GM12874 (cell line): ENCODE measurements around the gene TMEM131.

ENCODE experiments used
- TF ChIP-seq, protein P1 (sequence below): IDR thresholded peaks from 2 replicates; pipeline ENCODE4 v1.5.1; 2011; ENCODE audit warnings: low read depth, mild to moderate bottlenecking, control low read depth, low read length, moderate library complexity; ENCODE audit not compliant: insufficient read depth

The TMEM131 gene

DNA sequence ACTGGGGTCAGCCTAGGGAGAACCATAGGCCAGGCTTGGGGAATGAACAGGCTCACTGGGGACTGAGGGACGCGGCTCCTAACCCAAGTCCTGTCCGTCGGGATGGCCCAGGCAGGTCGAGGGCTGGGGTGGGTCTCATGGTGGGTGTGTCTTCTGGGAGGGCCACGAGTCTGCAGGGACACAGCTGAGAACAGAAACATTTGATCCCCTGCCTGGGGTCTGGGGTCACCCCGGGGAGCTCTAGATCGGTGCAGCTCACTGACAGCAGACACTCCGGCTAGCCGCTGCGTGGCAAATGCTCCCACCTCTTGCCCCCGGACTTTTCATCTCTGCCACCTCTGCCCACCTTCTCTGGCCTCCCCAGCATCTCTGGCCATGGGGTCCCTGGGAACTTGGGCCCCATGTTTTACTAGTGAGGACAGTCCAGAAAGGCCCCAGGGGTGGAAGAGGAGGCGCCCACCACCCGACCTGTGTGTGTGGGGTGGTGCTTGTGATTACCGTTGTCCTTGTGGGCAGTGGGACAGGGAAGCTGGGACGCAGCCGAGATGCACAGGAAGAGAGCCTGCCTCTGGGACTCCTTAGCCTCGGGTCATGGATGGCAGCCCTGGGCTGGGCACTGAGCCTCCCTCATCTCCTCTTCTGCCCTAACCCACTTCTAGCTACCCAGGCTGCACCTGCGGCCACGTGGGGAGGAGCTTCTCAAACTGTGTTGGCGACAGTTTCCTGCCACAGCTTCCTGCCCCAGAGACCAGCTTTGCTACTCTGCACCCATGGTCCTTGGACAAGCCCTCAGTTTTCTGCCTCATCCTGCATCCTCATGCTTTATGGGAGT lies 277.5 kb downstream of the TMEM131 start:
- TF ChIP-seq, protein P1, sequence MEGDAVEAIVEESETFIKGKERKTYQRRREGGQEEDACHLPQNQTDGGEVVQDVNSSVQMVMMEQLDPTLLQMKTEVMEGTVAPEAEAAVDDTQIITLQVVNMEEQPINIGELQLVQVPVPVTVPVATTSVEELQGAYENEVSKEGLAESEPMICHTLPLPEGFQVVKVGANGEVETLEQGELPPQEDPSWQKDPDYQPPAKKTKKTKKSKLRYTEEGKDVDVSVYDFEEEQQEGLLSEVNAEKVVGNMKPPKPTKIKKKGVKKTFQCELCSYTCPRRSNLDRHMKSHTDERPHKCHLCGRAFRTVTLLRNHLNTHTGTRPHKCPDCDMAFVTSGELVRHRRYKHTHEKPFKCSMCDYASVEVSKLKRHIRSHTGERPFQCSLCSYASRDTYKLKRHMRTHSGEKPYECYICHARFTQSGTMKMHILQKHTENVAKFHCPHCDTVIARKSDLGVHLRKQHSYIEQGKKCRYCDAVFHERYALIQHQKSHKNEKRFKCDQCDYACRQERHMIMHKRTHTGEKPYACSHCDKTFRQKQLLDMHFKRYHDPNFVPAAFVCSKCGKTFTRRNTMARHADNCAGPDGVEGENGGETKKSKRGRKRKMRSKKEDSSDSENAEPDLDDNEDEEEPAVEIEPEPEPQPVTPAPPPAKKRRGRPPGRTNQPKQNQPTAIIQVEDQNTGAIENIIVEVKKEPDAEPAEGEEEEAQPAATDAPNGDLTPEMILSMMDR, result no peak

DNA sequence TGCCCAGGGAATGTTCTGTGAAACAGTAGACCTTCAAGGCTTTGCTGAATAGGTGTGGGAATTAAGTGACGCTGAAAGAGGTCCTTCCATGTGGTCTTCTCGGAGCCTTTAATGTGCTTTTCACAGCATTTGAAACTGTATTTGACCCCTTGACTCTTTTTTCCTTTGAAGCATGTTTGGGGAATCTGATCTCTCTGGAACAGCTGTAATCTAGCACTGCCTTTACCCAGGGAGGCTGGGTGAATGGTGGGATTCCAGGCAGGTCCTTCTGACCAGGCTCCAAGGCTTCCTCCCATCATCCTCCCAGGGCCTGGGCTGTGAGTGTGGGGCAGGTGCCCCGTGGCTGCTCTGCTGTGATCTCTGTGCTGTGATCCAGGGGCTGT lies 278.1 kb downstream of the TMEM131 start:
- TF ChIP-seq, protein P1, result no peak

DNA sequence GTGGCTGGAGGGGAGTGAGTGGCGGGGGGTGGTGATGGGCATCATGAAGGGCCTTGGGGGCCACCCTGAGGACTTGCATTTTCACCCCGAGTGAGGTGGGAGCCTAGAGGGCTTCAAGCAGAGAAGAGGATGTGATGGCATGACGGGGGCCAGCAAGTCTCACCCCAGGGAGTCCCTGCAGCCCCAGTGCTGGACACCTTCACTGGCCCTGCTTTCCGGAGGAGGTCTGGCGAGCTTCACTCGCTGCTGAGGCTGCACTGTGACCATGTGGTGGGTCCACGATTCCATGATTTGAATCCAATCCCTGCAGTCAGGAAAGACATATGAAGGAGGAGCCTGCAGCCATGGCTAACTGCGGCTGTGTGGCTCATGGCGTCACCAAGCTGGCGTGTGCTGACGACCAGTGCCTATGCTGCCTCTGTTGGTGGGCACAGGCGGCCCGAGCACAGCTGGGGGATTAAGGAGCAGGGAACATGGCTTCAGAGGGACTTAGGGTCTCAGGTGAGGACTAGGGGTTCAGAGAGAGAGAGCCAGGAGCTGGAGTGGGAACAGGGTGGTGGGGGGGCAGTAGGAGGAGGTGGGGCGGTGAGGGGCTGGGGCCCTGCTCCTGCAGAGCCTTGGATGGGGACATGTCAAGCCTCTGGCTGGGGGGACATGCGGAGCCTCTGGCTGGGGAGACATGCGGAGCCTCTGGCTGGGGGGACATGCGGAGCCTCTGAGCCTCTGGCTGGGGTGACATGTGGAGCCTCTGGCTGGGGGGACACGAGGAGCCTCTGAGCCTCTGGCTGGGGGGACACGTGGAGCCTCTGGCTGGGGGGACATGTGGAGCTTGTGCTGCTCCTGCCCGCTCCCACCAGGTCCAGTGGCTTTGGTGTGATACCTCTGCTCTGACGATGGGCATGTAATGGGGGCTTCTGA lies 278.8 kb downstream of the TMEM131 start:
- TF ChIP-seq, protein P1, result no peak

DNA sequence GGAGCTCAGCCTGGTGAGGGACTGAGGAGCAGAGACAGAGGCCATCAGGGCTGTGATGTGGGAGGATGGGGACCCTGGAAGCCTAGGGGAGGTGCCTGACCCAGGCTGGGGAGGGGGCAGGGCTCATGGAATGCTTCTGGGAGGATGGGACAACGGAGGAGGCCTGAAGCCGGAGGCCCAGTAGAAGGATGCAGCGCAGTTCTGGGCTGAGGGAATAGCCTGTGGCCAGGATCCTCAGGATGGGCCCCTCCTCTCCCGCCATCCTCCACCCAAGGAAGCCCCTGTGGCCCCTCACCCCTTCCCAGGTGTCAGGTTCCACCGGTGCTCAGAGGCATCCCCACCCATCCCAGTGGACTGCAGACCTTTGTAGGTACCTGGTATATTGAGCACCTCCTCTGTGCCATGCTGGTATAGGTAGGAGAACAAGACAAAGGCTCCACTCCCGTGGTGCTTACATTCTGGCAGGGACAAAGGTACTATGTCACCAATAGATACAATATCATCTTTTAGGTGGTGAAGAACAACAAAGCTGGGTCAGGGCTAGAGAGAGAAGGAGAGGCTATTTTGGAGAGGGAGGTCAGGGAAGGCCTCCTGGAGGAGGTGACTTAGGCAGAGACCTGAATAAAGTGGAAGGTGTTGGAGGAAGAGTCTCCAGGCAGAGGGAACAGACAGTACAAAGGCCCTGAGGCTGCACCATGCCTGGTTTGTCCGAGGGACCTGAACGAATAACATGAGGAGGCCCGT lies 279.6 kb downstream of the TMEM131 start:
- TF ChIP-seq, protein P1, result no peak

DNA sequence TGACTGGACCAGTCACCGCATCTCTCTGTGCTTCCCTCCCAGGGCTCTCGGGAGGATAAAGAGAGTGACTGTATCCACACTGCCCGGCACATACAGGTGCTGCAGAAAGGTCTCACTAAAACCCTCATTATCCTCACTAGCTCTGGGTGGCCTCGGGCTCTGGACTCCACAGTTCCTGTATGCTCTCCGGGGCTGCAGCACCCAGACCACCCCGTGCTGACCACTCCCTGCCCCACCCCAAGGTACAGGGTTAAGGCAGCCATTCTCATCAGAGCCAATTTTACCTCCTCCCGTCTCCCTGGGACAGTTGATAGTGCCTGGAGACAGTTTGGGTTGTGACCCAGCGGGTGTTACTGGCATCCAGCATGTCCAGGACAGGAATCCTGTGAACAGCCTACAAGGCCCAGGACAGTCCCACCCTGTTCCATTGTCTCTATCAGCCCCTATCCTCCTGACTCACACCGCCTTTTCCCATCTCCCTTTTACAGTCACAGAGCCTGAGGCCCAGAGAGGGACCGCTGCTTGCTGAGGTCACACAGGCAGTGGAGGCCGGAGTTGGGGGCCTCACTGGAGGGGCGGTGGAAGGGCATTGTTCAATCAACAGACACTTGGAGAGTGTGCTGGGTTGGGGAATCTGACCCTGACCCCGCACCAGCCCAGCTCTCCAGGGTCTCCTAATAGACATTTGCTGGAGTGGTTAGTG lies 280.6 kb downstream of the TMEM131 start:
- TF ChIP-seq, protein P1, result no peak

DNA sequence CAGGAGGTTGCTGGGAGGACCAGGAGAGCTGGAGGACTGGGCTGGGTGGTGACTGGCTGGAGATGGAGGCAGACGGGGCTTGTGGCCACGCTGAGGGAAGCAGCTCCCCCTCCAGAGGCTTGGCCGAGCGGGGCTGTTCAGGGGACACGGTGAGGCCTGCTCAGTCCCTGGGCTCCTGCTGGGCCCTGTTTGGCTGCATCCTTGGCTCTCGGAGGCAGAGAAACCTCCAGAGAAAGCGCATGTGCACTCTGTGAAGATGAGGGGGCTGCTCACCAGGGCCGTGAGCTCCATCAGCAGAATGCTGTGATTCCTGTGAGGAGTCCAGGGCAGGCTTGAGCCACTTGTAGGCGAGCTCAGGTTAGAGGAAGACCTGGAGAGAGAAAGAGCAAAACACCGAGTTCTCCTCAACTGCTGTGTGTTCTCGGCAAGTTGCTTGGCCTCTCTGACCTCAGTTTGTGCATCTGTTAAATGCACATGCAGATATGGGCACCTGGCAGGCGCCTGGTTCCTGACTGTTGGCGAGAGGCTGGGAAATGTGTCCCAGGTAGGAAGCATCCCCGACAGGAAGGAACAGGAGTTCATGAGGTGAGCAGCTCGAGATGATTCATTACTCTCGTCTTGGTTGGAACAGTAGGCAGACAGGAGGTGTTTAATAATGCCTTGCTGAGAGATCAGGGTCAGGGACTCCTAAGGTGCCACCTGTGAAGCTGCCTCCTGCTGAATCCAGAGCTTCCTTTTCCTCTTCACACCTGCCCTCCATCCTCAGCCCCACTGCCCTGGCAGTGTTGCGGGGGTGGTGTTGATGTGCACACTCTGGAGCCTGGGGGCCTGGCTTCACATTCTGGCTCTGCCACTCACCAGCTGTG lies 281.4 kb downstream of the TMEM131 start:
- TF ChIP-seq, protein P1, result no peak
